IMR-90 (cell line): ENCODE results near the gene VASH1. TPM values are rescaled to one million over a fixed set of nuclear protein-coding genes. Genes with fewer than 3 reads are reported as not detected.

ENCODE experiments used
- ATAC-seq: fragments of 200-7000 bp; cut with Tn5 transposase; 2 replicates; pipeline ENCODE4 v1.9.1; 2020; ENCODE audit warnings: low read depth, mild to moderate bottlenecking, moderate library complexity
- BruUV-seq: library from RNA; stranded (reverse); fragments of 400-500 nt; replicated peaks from 2 replicates; lab custom pipeline; 2021; lab: Mats Ljungman, UMichigan
- CTCF ChIA-PET: fragments of 300-600 bp; formaldehyde crosslinking; extraction: SDS; loops from one replicate; lab custom pipeline; 2021; ENCODE audit warnings: antibody characterized with exemption; lab: Yijun Ruan, JAX
- POLR2A ChIA-PET: fragments of 300-600 bp; sonication (Branson Sonifier 250); formaldehyde crosslinking; loops from one replicate; lab custom pipeline; 2022; ENCODE audit warnings: antibody characterized with exemption; ENCODE audit not compliant: unreplicated experiment; lab: Charles Lee
- DNase-seq: peaks from one replicate; pipeline ENCODE4 v3.0.0; 2013
- H2AFZ ChIP-seq: replicated peaks from 2 replicates; pipeline ENCODE3; 2013; ENCODE audit warnings: low read length, mild to moderate bottlenecking; ENCODE audit not compliant: poor library complexity
- H2AK5ac ChIP-seq: 2 replicates; pipeline ENCODE4 v1.6.1; 2013; ENCODE audit warnings: low read depth, low read length, inconsistent platforms
- H2AK9ac ChIP-seq: replicated peaks from 2 replicates; pipeline ENCODE3; 2013; ENCODE audit warnings: mild to moderate bottlenecking, low read depth, low read length, moderate library complexity; ENCODE audit not compliant: poor library complexity
- H2BK120ac ChIP-seq: 2 replicates; pipeline ENCODE4 v1.6.1; 2013; ENCODE audit warnings: low read depth, low read length, inconsistent platforms
- H2BK15ac ChIP-seq: 3 replicates; pipeline ENCODE4 v1.6.1; 2013; ENCODE audit warnings: low read depth, low read length, inconsistent platforms
- H2BK20ac ChIP-seq: 2 replicates; pipeline ENCODE4 v1.6.1; 2013; ENCODE audit warnings: low read depth, mild to moderate bottlenecking, inconsistent platforms, low read length, moderate library complexity
- H2BK5ac ChIP-seq: 2 replicates; pipeline ENCODE4 v1.6.1; 2013; ENCODE audit warnings: mild to moderate bottlenecking, low read depth, low read length, inconsistent platforms; ENCODE audit not compliant: poor library complexity, severe bottlenecking
- H3K14ac ChIP-seq: replicated peaks from 2 replicates; pipeline ENCODE4 v1.6.1; 2013; ENCODE audit warnings: low read depth, low read length, inconsistent platforms
- H3K18ac ChIP-seq: 2 replicates; pipeline ENCODE4 v1.6.1; 2013; ENCODE audit warnings: low read depth, low read length, control low read depth
- H3K23ac ChIP-seq: 2 replicates; pipeline ENCODE4 v1.6.1; 2013; ENCODE audit warnings: low read depth, low read length, inconsistent platforms
- H3K27ac ChIP-seq: 2 replicates; pipeline ENCODE4 v1.5.1; 2013; ENCODE audit warnings: mild to moderate bottlenecking, control low read depth, low read length; ENCODE audit not compliant: insufficient read depth
- H3K27me3 ChIP-seq: 2 replicates; pipeline ENCODE4 v1.6.1; 2013; ENCODE audit warnings: low read length; ENCODE audit not compliant: control insufficient read depth, insufficient read depth
- H3K36me3 ChIP-seq: 2 replicates; pipeline ENCODE4 v1.6.1; 2013; ENCODE audit warnings: low read length, mixed read lengths; ENCODE audit not compliant: control insufficient read depth, insufficient read depth
- H3K4ac ChIP-seq: 2 replicates; pipeline ENCODE4 v1.6.1; 2013; ENCODE audit warnings: low read depth, low read length, inconsistent platforms
- H3K4me1 ChIP-seq: 2 replicates; pipeline ENCODE4 v1.6.1; 2013; ENCODE audit warnings: low read length, mixed read lengths; ENCODE audit not compliant: control insufficient read depth, insufficient read depth
- H3K4me2 ChIP-seq: 2 replicates; pipeline ENCODE4 v1.6.1; 2013; ENCODE audit warnings: low read depth, mild to moderate bottlenecking, control low read depth, low read length, moderate library complexity
- H3K4me3 ChIP-seq: 2 replicates; pipeline ENCODE4 v1.5.1; 2013; ENCODE audit warnings: low read depth, mild to moderate bottlenecking, control low read depth, low read length, moderate library complexity; ENCODE audit not compliant: insufficient read depth
- H3K56ac ChIP-seq: 2 replicates; pipeline ENCODE4 v1.6.1; 2013; ENCODE audit warnings: low read length, inconsistent platforms; ENCODE audit not compliant: insufficient read depth; ENCODE audit errors: extremely low read depth
- H3K79me1 ChIP-seq, 2 experiments: 2 replicates each; pipeline ENCODE4 v1.6.1; 2013; ENCODE audit warnings: low read length in 2 of 2, inconsistent platforms in 1 of 2, low read depth in 1 of 2
- H3K9ac ChIP-seq: 2 replicates; pipeline ENCODE4 v1.6.1; 2013; ENCODE audit warnings: low read depth, low read length, control low read depth
- H3K9me1 ChIP-seq: 2 replicates; pipeline ENCODE4 v1.6.1; 2013; ENCODE audit warnings: low read length, inconsistent platforms; ENCODE audit not compliant: insufficient read depth
- H3K9me3 ChIP-seq: 2 replicates; pipeline ENCODE4 v1.6.1; 2013; ENCODE audit warnings: low read length; ENCODE audit not compliant: control insufficient read depth, insufficient read depth
- H4K20me1 ChIP-seq: 2 replicates; pipeline ENCODE4 v1.6.1; 2013; ENCODE audit warnings: low read length, inconsistent platforms; ENCODE audit not compliant: insufficient read depth
- H4K5ac ChIP-seq: 2 replicates; pipeline ENCODE4 v1.6.1; 2013; ENCODE audit warnings: mild to moderate bottlenecking, low read depth, low read length, control low read depth
- H4K8ac ChIP-seq, 2 experiments: 2 replicates each; pipeline ENCODE4 v1.6.1; 2013; ENCODE audit warnings: low read depth in 2 of 2, low read length in 2 of 2, control low read depth in 1 of 2, inconsistent platforms in 1 of 2
- H4K91ac ChIP-seq: 2 replicates; pipeline ENCODE4 v1.6.1; 2013; ENCODE audit warnings: low read depth, low read length, inconsistent platforms; ENCODE audit not compliant: insufficient read depth
- BHLHE40 ChIP-seq: fragments of 150-350 bp; IDR thresholded peaks from 2 replicates; pipeline ENCODE4 v1.6.1; 2016; ENCODE audit warnings: mild to moderate bottlenecking, low read depth, low read length
- CEBPB ChIP-seq: IDR thresholded peaks from 2 replicates; pipeline ENCODE4 v1.6.1; 2012; ENCODE audit warnings: low read depth, low read length, improper control_type of control experiment
- CHD1 ChIP-seq: IDR thresholded peaks from 2 replicates; pipeline ENCODE4 v1.6.1; 2012; ENCODE audit warnings: low read depth, low read length, improper control_type of control experiment
- FOS ChIP-seq: fragments of 150-350 bp; IDR thresholded peaks from 2 replicates; pipeline ENCODE4 v1.6.1; 2016; ENCODE audit warnings: low read depth, low read length
- MAFK ChIP-seq: IDR thresholded peaks from 2 replicates; pipeline ENCODE4 v1.6.1; 2012; ENCODE audit warnings: low read depth, low read length, improper control_type of control experiment
- MAZ ChIP-seq: IDR thresholded peaks from 2 replicates; pipeline ENCODE4 v1.6.1; 2012; ENCODE audit warnings: low read depth, mild to moderate bottlenecking, low read length, improper control_type of control experiment, moderate library complexity, borderline replicate concordance
- MXI1 ChIP-seq: IDR thresholded peaks from 2 replicates; pipeline ENCODE4 v1.6.1; 2012; ENCODE audit warnings: low read depth, mild to moderate bottlenecking, low read length, moderate library complexity, borderline replicate concordance
- NFE2L2 ChIP-seq: fragments of 150-350 bp; IDR thresholded peaks from 2 replicates; pipeline ENCODE4 v1.6.1; 2016; ENCODE audit warnings: low read depth, mild to moderate bottlenecking, low read length
- POLR2A ChIP-seq: IDR thresholded peaks from 2 replicates; pipeline ENCODE4 v1.6.1; 2012; ENCODE audit warnings: mild to moderate bottlenecking, low read depth, low read length
- RAD21 ChIP-seq: IDR thresholded peaks from 2 replicates; pipeline ENCODE4 v1.6.1; 2012; ENCODE audit warnings: low read length, improper control_type of control experiment
- RCOR1 ChIP-seq: IDR thresholded peaks from 2 replicates; pipeline ENCODE4 v1.6.1; 2012; ENCODE audit warnings: mild to moderate bottlenecking, low read length, improper control_type of control experiment; ENCODE audit not compliant: insufficient replicate concordance
- RFX5 ChIP-seq: IDR thresholded peaks from 2 replicates; pipeline ENCODE4 v1.8.0; 2012; ENCODE audit warnings: low read depth, mild to moderate bottlenecking, low read length, moderate library complexity
- SMC3 ChIP-seq: fragments of 150-350 bp; IDR thresholded peaks from 2 replicates; pipeline ENCODE4 v1.6.1; 2016; ENCODE audit warnings: low read depth, mild to moderate bottlenecking, antibody characterized with exemption, low read length, moderate library complexity
- WGBS, 2 experiments: methylation state at CpG; one replicate each; pipeline versions ENCODE4 v1.1.5 to v1.1.7; 2013; ENCODE audit warnings: missing lambda C conversion rate in 2 of 2; ENCODE audit not compliant: insufficient read length in 1 of 2; ENCODE audit errors: extremely low coverage in 2 of 2; 5-methylcytosine and 5-hydroxymethylcytosine counted together
- dilution Hi-C: fragments of 300-500 bp; cut with HindIII; formaldehyde crosslinking; loops from one replicate; pipeline ENCODE4 v1.14.3; 2018; ENCODE audit warnings: low sequenced_read_pairs; ENCODE audit not compliant: unreplicated experiment
- in situ Hi-C: fragments of 300-500 bp; cut with MboI; formaldehyde crosslinking; loops from 3 replicates; pipeline ENCODE4 v1.14.3; 2019; ENCODE audit warnings: low sequenced_read_pairs, inconsistent platforms, mixed read lengths
- intact Hi-C: fragments of 100-400 bp; cut with micrococcal nuclease; formaldehyde crosslinking; loops from 2 replicates; pipeline ENCODE4 v1.10.0; 2022
- polyA plus RNA-seq, 3 experiments: library from polyadenylated mRNA; depleted of rRNA; stranded (reverse); fragments of >200 nt; gene quantifications; 2 replicates each; pipeline ENCODE4 v1.2.3, GENCODE V29; 2012; ENCODE audit warnings: low replicate concordance in 1 of 3
- total RNA-seq: library from RNA; depleted of rRNA; stranded (reverse); fragments of >200 nt; gene quantifications from 2 replicates; pipeline ENCODE4 v1.2.3, GENCODE V29; 2012
- TF ChIP-seq, protein P1 (sequence below): fragments of 150-350 bp; IDR thresholded peaks from 2 replicates; pipeline ENCODE4 v1.6.1; 2016; ENCODE audit warnings: low read depth, mild to moderate bottlenecking, low read length, moderate library complexity, borderline replicate concordance
- TF ChIP-seq, protein P2 (sequence below): fragments of 150-350 bp; IDR thresholded peaks from 2 replicates; pipeline ENCODE4 v1.6.1; 2017; ENCODE audit warnings: mild to moderate bottlenecking, antibody characterized with exemption, low read length, low read depth
- TF ChIP-seq, protein P3 (sequence below): conservative IDR thresholded peaks from 2 replicates; pipeline ENCODE4 v1.5.1; 2012; ENCODE audit warnings: mild to moderate bottlenecking, low read depth, low read length, improper control_type of control experiment

Gene VASH1
- total and polyA plus RNA-seq, 2 of the 4 experiments (the other 2 are of a cell fraction): 2.0 to 9.5 TPM

DNA sequence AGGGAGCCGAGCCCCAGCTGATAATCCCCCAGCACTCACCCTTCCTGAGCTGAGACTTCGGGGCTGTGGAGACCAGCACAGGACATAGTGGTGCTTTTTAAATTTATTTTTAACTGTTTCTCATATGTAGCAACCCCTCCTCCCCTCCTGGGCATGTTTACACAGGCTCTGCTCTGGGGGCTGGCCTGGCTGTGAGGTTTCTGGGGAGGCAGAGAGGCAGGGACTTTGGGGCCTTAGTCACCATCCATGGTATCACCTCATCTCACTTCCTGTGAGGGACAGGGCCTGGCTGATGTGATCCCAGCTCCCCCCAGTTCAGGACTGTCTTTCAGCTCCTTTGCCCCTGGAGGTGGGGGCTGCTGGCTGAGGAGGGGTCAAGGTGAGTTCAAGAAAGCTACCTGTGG is 20.4 kb downstream of the VASH1 start:
- intact Hi-C loops (no loop called here), dilution Hi-C loops (no loop called here), in situ Hi-C loops (loop anchor here (5.0 kb wide), 1 partner anchor 64 kb away; no protein-coding TSS in a partner anchor)
- no peak overlapping the region for H4K8ac ChIP-seq
- no peak overlapping the region for H3K18ac ChIP-seq
- H2BK15ac ChIP-seq: no peak overlapping the region
- POLR2A ChIA-PET: no interaction called here
- TF ChIP-seq POLR2A (no peak), BHLHE40 (no peak), RAD21 (no peak), FOS (no peak), RCOR1 (no peak), CHD1 (no peak), MAFK (no peak), CEBPB (no peak), MAZ (no peak), SMC3 (no peak), MXI1 (no peak), NFE2L2 (no peak), RFX5 (no peak)
- TF ChIP-seq, protein P1, sequence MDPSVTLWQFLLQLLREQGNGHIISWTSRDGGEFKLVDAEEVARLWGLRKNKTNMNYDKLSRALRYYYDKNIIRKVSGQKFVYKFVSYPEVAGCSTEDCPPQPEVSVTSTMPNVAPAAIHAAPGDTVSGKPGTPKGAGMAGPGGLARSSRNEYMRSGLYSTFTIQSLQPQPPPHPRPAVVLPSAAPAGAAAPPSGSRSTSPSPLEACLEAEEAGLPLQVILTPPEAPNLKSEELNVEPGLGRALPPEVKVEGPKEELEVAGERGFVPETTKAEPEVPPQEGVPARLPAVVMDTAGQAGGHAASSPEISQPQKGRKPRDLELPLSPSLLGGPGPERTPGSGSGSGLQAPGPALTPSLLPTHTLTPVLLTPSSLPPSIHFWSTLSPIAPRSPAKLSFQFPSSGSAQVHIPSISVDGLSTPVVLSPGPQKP: no peak
- TF ChIP-seq, protein P2, sequence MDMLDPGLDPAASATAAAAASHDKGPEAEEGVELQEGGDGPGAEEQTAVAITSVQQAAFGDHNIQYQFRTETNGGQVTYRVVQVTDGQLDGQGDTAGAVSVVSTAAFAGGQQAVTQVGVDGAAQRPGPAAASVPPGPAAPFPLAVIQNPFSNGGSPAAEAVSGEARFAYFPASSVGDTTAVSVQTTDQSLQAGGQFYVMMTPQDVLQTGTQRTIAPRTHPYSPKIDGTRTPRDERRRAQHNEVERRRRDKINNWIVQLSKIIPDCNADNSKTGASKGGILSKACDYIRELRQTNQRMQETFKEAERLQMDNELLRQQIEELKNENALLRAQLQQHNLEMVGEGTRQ: no peak
- TF ChIP-seq, protein P3, sequence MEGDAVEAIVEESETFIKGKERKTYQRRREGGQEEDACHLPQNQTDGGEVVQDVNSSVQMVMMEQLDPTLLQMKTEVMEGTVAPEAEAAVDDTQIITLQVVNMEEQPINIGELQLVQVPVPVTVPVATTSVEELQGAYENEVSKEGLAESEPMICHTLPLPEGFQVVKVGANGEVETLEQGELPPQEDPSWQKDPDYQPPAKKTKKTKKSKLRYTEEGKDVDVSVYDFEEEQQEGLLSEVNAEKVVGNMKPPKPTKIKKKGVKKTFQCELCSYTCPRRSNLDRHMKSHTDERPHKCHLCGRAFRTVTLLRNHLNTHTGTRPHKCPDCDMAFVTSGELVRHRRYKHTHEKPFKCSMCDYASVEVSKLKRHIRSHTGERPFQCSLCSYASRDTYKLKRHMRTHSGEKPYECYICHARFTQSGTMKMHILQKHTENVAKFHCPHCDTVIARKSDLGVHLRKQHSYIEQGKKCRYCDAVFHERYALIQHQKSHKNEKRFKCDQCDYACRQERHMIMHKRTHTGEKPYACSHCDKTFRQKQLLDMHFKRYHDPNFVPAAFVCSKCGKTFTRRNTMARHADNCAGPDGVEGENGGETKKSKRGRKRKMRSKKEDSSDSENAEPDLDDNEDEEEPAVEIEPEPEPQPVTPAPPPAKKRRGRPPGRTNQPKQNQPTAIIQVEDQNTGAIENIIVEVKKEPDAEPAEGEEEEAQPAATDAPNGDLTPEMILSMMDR: no peak
- H3K27me3 ChIP-seq: no peaks in the 10 kb centered on the region
- no peak overlapping the region for H2BK120ac ChIP-seq
- H3K27ac ChIP-seq: no peak overlapping the region
- no peak for DNase-seq
- peaks cover 4% of the 10 kb centered on the region; the same call in 1 of the 2 replicates for H3K4me1 ChIP-seq
- H3K23ac ChIP-seq: no peak overlapping the region
- H2AFZ ChIP-seq: peak overlapping the region; percentile 29
- no CpG with 5 or more reads among the region's 2 CpGs for WGBS, 2 experiments
- H2AK5ac ChIP-seq: no peak overlapping the region
- no peak overlapping the region for H2BK20ac ChIP-seq
- peaks cover 2% of the 10 kb centered on the region; the same call in 1 of the 2 replicates for H3K9me1 ChIP-seq
- CTCF ChIA-PET: no interaction called here
- H4K5ac ChIP-seq: no peak overlapping the region
- no TSS peak for BruUV-seq
- H3K14ac ChIP-seq: no peak overlapping the region
- H3K4me2 ChIP-seq: no peak overlapping the region
- H3K4me3 ChIP-seq: no peak overlapping the region
- no peak overlapping the region for H3K9ac ChIP-seq
- no peak overlapping the region for H2BK5ac ChIP-seq
- H3K9me3 ChIP-seq: no peaks in the 10 kb centered on the region
- H2AK9ac ChIP-seq: peak overlapping the region; percentile 39
- H3K36me3 ChIP-seq: peaks cover 6% of the 10 kb centered on the region
- no peaks in the 10 kb centered on the region for H4K20me1 ChIP-seq
- no peak overlapping the region for H3K4ac ChIP-seq
- H3K56ac ChIP-seq: no peak overlapping the region
- ATAC-seq: peak; percentile 7
- no peak overlapping the region for H4K91ac ChIP-seq
- no peaks in the 10 kb centered on the region for H3K79me1 ChIP-seq
